Endothelial cell (in vitro differentiated cells): ENCODE measurements around the gene XXYLT1. TPM values are rescaled to one million over a fixed set of nuclear protein-coding genes. Genes with fewer than 3 reads are reported as not detected.

Experiments
- DNase-seq: peaks from one replicate; pipeline ENCODE4 v3.0.0; 2021; ENCODE audit warnings: low spot score
- H3K27ac Mint-ChIP-seq: one replicate; pipeline ENCODE4 v1.8.0; 2021; ENCODE audit warnings: mixed read lengths, inconsistent platforms; ENCODE audit not compliant: unreplicated experiment
- H3K27me3 Mint-ChIP-seq: one replicate; pipeline ENCODE4 v1.8.0; 2021; ENCODE audit warnings: mild to moderate bottlenecking, moderate library complexity, mixed read lengths, inconsistent platforms; ENCODE audit not compliant: unreplicated experiment
- H3K36me3 Mint-ChIP-seq: one replicate; pipeline ENCODE4 v1.8.0; 2021; ENCODE audit warnings: mild to moderate bottlenecking, low read depth, mixed read lengths, inconsistent platforms; ENCODE audit not compliant: unreplicated experiment
- H3K4me1 Mint-ChIP-seq: one replicate; pipeline ENCODE4 v1.8.0; 2021; ENCODE audit warnings: mild to moderate bottlenecking, mixed read lengths, inconsistent platforms; ENCODE audit not compliant: unreplicated experiment
- H3K4me3 Mint-ChIP-seq: one replicate; pipeline ENCODE4 v1.8.0; 2021; ENCODE audit warnings: mild to moderate bottlenecking, mixed read lengths, inconsistent platforms; ENCODE audit not compliant: unreplicated experiment
- H3K9me3 Mint-ChIP-seq: one replicate; pipeline ENCODE4 v1.8.0; 2021; ENCODE audit warnings: mixed read lengths, inconsistent platforms; ENCODE audit not compliant: unreplicated experiment
- CTCF ChIP-seq: fragments of 200-600 bp; sonication (generic); IDR thresholded peaks from one replicate; pipeline ENCODE4 v1.5.0; 2021; ENCODE audit warnings: antibody characterized with exemption; ENCODE audit not compliant: unreplicated experiment
- total RNA-seq: library from RNA; stranded (reverse); fragmentation: NEBNext Ultra II Directional; extraction: Animal tissue kit (Norgen Biotek cat#: 25700); gene quantifications from one replicate; pipeline ENCODE4 v1.2.1, GENCODE V29; 2021; ENCODE audit not compliant: unreplicated experiment

Gene XXYLT1
- total RNA-seq, 1 donor from 2014 or later: 25.0 TPM

- peaks cover 47% of the 10 kb centered on the region for H3K4me1 Mint-ChIP-seq
- H3K36me3 Mint-ChIP-seq: peaks cover 27% of the 10 kb centered on the region
- DNase-seq: no peak
- H3K4me3 Mint-ChIP-seq: peak overlapping the region; percentile 31
- H3K27me3 Mint-ChIP-seq: peaks cover 10% of the 10 kb centered on the region
- TF ChIP-seq CTCF: no peak
- H3K27ac Mint-ChIP-seq: peak overlapping the region; percentile 88
- H3K9me3 Mint-ChIP-seq: no peaks in the 10 kb centered on the region
Measured at GRCh38 chr3:195263193-195263924, 7.6 kb downstream of the XXYLT1 start.

GRCh38 chr3:195261925-195262324 lies 9.0 kb downstream of the XXYLT1 start:
- no peak overlapping the region for H3K4me3 Mint-ChIP-seq
- no peak for DNase-seq
- no peak overlapping the region for H3K27ac Mint-ChIP-seq
- peaks cover 27% of the 10 kb centered on the region for H3K36me3 Mint-ChIP-seq
- peaks cover 43% of the 10 kb centered on the region for H3K4me1 Mint-ChIP-seq
- TF ChIP-seq CTCF: no peak
- peaks cover 10% of the 10 kb centered on the region for H3K27me3 Mint-ChIP-seq
- no peaks in the 10 kb centered on the region for H3K9me3 Mint-ChIP-seq

GRCh38 chr3:195260280-195260905 lies 10.6 kb downstream of the XXYLT1 start:
- H3K4me3 Mint-ChIP-seq: peak overlapping the region; percentile 83
- peak; percentile 41 for TF ChIP-seq CTCF
- H3K36me3 Mint-ChIP-seq: peaks cover 22% of the 10 kb centered on the region
- peaks cover 10% of the 10 kb centered on the region for H3K27me3 Mint-ChIP-seq
- peaks cover 46% of the 10 kb centered on the region for H3K4me1 Mint-ChIP-seq
- H3K9me3 Mint-ChIP-seq: no peaks in the 10 kb centered on the region
- DNase-seq: no peak
- no peak overlapping the region for H3K27ac Mint-ChIP-seq

GRCh38 chr3:195259475-195260279 lies 11.3 kb downstream of the XXYLT1 start:
- peak; percentile 96 for DNase-seq
- peak; percentile 96 for TF ChIP-seq CTCF
- no peak overlapping the region for H3K27ac Mint-ChIP-seq

More at GRCh38 chr3:195259475-195260279, 11.3 kb downstream of the XXYLT1 start:
- Mint-ChIP-seq H3K36me3 (peaks cover 19% of the 10 kb centered on the region), H3K4me1 (peaks cover 42% of the 10 kb centered on the region), H3K27me3 (peaks cover 9% of the 10 kb centered on the region), H3K9me3 (no peaks in the 10 kb centered on the region), H3K4me3 (no peak overlapping the region)
